ENCODE data around the gene SPOP.

GRCh38 chr17:49583226-49583625, 94.7 kb downstream of the SPOP start:
- TF ChIP-seq CTCF (IDR thresholded peaks at IDR 0.05; ENCODE audit: insufficient read depth, low read depth, low read length) (no peak), EZH2 (IDR thresholded peaks at IDR 0.05; ENCODE audit: insufficient read depth, low read length) (no peak)
